Measurements from ENCODE around the gene NAB2. TPM values are rescaled to one million over a fixed set of nuclear protein-coding genes. Genes with fewer than 3 reads are reported as not detected.

NAB2 gene
- total and polyA plus RNA-seq, 8 donors: 28.4 to 52.0 (median 42.8) TPM

DNA sequence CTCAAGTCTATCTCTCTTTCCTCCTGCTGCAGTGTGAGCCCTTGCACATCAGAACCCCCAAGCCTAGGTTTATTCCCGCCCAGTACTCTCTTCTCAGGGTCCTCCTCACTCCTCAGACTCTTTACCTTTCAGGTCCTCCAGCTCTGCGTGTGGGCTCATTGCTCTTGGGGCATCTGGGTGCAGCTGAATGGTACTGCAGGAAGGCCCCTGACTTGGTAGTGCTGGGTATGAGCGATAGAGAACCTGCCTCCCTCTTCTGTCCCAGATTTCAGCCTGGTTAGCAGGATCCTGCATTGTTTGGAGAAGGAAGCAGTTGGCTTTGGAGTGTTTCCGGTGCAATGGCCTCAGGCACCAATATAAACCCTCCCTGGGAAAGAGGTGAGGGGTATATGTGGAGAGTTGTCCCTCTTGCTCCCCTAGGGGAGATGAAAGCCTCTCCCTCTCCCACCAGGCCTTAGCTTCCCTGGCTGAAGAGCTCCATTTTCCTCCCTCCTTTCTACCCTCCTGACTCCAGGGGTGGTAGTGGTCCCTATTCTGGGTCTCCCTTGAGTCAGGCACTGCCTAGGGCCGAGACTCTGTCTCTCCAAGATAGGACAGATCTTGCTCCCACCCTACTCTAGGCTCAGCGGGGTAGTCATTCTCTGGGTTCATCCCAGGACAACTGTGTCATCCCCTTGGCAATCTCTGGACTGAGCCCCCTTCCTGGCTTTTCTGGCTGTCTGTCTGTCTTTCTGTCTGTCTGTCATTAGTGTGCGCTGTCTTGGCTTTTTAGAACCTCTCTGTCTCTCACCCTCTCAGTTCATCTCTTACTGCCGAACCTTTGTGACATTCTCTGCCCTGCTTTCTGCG lies 43.2 kb downstream of the NAB2 start:
- intact Hi-C loops (cut with DNase I): no loop called here
- no peaks in the 10 kb centered on the region for H3K9me3 ChIP-seq
- no peak for ATAC-seq
- no peaks in the 10 kb centered on the region for H3K36me3 ChIP-seq
- peak overlapping the region in 1 of 2 donors; percentile 74 for H3K4me3 ChIP-seq
- no peak for DNase-seq
- H3K4me1 ChIP-seq: peaks cover 19 to 78% of the 10 kb centered on the region in 2 donors
- H3K27me3 ChIP-seq: peaks cover 0 to 40% of the 10 kb centered on the region in 2 donors
- TF ChIP-seq, protein P1, sequence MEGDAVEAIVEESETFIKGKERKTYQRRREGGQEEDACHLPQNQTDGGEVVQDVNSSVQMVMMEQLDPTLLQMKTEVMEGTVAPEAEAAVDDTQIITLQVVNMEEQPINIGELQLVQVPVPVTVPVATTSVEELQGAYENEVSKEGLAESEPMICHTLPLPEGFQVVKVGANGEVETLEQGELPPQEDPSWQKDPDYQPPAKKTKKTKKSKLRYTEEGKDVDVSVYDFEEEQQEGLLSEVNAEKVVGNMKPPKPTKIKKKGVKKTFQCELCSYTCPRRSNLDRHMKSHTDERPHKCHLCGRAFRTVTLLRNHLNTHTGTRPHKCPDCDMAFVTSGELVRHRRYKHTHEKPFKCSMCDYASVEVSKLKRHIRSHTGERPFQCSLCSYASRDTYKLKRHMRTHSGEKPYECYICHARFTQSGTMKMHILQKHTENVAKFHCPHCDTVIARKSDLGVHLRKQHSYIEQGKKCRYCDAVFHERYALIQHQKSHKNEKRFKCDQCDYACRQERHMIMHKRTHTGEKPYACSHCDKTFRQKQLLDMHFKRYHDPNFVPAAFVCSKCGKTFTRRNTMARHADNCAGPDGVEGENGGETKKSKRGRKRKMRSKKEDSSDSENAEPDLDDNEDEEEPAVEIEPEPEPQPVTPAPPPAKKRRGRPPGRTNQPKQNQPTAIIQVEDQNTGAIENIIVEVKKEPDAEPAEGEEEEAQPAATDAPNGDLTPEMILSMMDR (IDR thresholded peaks at IDR 0.05): no peak
- H3K27ac ChIP-seq: peak overlapping the region; percentile 37 to 86

DNA sequence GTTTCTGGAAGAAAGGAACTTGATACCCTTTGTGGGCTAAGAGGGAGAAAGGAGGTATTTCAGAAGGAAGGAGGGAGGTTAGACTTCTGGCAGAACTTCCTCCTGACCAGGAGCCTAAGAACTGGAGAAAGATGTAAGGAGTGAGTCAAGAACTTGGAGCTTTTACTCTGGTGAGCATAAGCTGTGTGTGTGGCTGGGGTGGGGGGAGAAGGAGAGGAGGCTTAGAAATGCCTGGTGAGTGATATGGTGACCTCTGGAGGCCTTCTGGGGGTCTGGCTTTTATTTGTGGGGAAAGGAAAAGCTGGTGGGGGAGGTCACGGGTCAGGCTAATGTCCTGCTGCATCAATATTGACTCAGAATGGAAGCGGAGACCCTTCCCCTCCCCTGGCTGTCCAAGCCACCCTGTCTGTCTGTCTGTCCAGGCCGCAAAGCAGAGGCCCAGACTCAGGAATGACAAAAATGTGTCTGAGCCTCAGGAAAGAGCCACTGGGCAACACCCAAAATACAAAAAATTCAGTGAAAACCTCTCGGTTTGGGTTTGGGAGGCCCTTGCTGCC lies 44.2 kb downstream of the NAB2 start:
- peak overlapping the region; percentile 37 to 86 for H3K27ac ChIP-seq
- DNase-seq (no peak), ATAC-seq (no peak)
- peak overlapping the region in 1 of 2 donors; percentile 74 for H3K4me3 ChIP-seq
- H3K27me3 ChIP-seq: peaks cover 0 to 30% of the 10 kb centered on the region in 2 donors
- intact Hi-C loops (cut with DNase I): no loop called here
- H3K36me3 ChIP-seq: no peaks in the 10 kb centered on the region
- TF ChIP-seq, protein P1 (IDR thresholded peaks at IDR 0.05): no peak
- H3K9me3 ChIP-seq: no peaks in the 10 kb centered on the region
- peaks cover 19 to 78% of the 10 kb centered on the region in 2 donors for H3K4me1 ChIP-seq

DNA sequence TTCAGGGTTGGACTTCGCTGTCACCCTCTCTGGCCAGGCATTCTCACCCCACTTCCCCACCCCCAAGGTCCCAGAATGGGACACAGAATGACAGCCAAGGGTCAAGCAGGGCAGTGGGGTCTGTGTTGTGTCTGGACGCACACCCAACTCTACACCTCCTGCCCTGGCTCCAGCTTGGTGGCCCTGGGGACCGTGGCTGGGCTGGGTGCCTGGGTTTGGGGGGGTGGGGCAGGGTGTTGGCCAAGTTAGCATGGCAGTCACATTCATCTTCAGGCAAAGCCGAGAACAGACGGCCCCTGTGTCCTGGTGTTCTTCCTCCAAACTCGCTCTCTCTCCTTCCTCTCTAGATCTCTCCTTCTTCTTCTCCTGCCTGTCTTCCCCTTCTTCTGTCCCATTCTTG lies 45.0 kb downstream of the NAB2 start:
- H3K36me3 ChIP-seq: peaks cover 0 to under 1% of the 10 kb centered on the region in 2 donors
- H3K9me3 ChIP-seq: no peaks in the 10 kb centered on the region
- intact Hi-C loops (cut with DNase I): no loop called here
- TF ChIP-seq, protein P1 (IDR thresholded peaks at IDR 0.05): no peak
- H3K27ac ChIP-seq: peak overlapping the region in 1 of 2 donors; percentile 59
- peaks cover 19 to 85% of the 10 kb centered on the region in 2 donors for H3K4me1 ChIP-seq
- H3K4me3 ChIP-seq: no peak overlapping the region
- H3K27me3 ChIP-seq: peaks cover 0 to 22% of the 10 kb centered on the region in 2 donors
- no peak for ATAC-seq
- DNase-seq: no peak

DNA sequence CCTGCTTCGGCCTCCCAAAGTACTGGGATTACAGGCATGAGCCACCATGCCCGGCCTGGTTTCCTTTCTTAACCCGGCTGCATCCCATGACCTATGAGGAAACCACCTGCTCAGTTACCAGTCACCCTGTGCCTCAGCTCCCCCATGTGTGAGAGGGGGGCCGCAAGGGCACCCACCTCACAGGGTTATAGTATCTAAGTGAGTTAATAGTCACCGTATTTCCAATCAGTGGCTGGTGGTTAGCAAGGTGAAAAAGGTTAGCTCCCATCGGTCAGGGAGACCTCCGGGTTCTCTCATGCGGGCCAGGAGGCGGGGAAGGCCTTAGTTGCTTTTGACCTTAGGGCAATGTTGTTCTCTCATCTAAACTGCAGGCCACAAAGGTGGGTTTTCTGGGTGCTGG lies 46.0 kb downstream of the NAB2 start:
- peaks cover 24 to 92% of the 10 kb centered on the region in 2 donors for H3K4me1 ChIP-seq

More for the DNA sequence above, 46.0 kb downstream of the NAB2 start:
- H3K4me3 ChIP-seq: no peak overlapping the region
- no peak for ATAC-seq
- H3K27me3 ChIP-seq: peaks cover 0 to 12% of the 10 kb centered on the region in 2 donors
- no peaks in the 10 kb centered on the region for H3K9me3 ChIP-seq
- intact Hi-C loops (cut with DNase I): no loop called here
- peak overlapping the region in 1 of 2 donors; percentile 59 for H3K27ac ChIP-seq
- DNase-seq: no peak
- TF ChIP-seq, protein P1 (IDR thresholded peaks at IDR 0.05): no peak
- peaks cover 0 to 11% of the 10 kb centered on the region in 2 donors for H3K36me3 ChIP-seq

All from left lung (tissue), 10 donors.